GM12878 (cell line): ENCODE data around the gene MAD2L2. TPM values are rescaled to one million over a fixed set of nuclear protein-coding genes. Genes with fewer than 3 reads are reported as not detected.

Source experiments
- BCL11A ChIP-seq: IDR thresholded peaks from 2 replicates; pipeline ENCODE4 v1.6.1; 2011; ENCODE audit warnings: low read depth, low read length
- BHLHE40 ChIP-seq, 2 experiments: fragments of 450-650 bp in 1 of 2; IDR thresholded peaks; 2 replicates each; pipeline ENCODE4 v1.6.1; 2011 to 2017; ENCODE audit warnings: low read depth in 2 of 2, borderline replicate concordance in 1 of 2, improper control_type of control experiment in 1 of 2, low read length in 1 of 2, mild to moderate bottlenecking in 1 of 2
- CBX5 ChIP-seq: sonication (generic); IDR thresholded peaks from 2 replicates; pipeline ENCODE4 v1.6.1; 2016; ENCODE audit warnings: low read depth, moderate library complexity, mild to moderate bottlenecking, inconsistent platforms
- CTCF ChIP-seq, 3 experiments: IDR thresholded peaks in 2 of 3; conservative IDR thresholded peaks in 1 of 3; 2 replicates each; pipeline ENCODE4 v1.5.1; 2011; ENCODE audit warnings: low read depth in 3 of 3, low read length in 3 of 3, mild to moderate bottlenecking in 3 of 3, control low read depth in 2 of 3, moderate library complexity in 2 of 3, inconsistent platforms in 1 of 3, mixed read lengths in 1 of 3; ENCODE audit not compliant: control insufficient read depth in 2 of 3, insufficient read depth in 1 of 3; ENCODE audit errors: extremely low read depth in 1 of 3
- CUX1 ChIP-seq: IDR thresholded peaks from 2 replicates; pipeline ENCODE4 v1.6.1; 2012; ENCODE audit warnings: improper control_type of control experiment, low read depth, low read length; ENCODE audit not compliant: insufficient replicate concordance
- LARP7 ChIP-seq: fragments of 450-650 bp; IDR thresholded peaks from 2 replicates; pipeline ENCODE4 v1.6.1; 2017; ENCODE audit warnings: mild to moderate bottlenecking
- NFXL1 ChIP-seq: fragments of 450-650 bp; IDR thresholded peaks from 2 replicates; pipeline ENCODE4 v1.6.1; 2017; ENCODE audit warnings: antibody characterized with exemption, mild to moderate bottlenecking, borderline replicate concordance
- POLR2AphosphoS5 ChIP-seq: IDR thresholded peaks from 2 replicates; pipeline ENCODE4 v1.6.1; 2011; ENCODE audit warnings: mild to moderate bottlenecking, low read length, inconsistent platforms
- SIN3A ChIP-seq: IDR thresholded peaks from 2 replicates; pipeline ENCODE4 v1.6.1; 2012; ENCODE audit warnings: low read depth, low read length, improper control_type of control experiment
- ZBED1 ChIP-seq: IDR thresholded peaks from 2 replicates; pipeline ENCODE4 v1.6.1; 2016; ENCODE audit warnings: borderline replicate concordance
- ZBTB11 ChIP-seq: fragments of 450-650 bp; formaldehyde crosslinking; IDR thresholded peaks from 2 replicates; pipeline ENCODE4 v1.5.0; 2022; ENCODE audit warnings: mild to moderate bottlenecking, missing genetic modification characterization
- ZNF384 ChIP-seq: IDR thresholded peaks from 2 replicates; pipeline ENCODE4 v1.6.1; 2012; ENCODE audit warnings: low read depth, mild to moderate bottlenecking, low read length, improper control_type of control experiment, borderline replicate concordance
- ZNF592 ChIP-seq: fragments of 450-650 bp; IDR thresholded peaks from 2 replicates; pipeline ENCODE4 v1.6.1; 2017; ENCODE audit warnings: mild to moderate bottlenecking, moderate library complexity
- ZZZ3 ChIP-seq: IDR thresholded peaks from 2 replicates; pipeline ENCODE4 v1.6.1; 2011; ENCODE audit warnings: low read depth; ENCODE audit not compliant: control insufficient read depth, insufficient read length
- polyA plus RNA-seq, 11 experiments: library from polyadenylated mRNA; depleted of rRNA in 4 of 11; unstranded in 6 of 11; stranded (reverse) in 5 of 11; fragments of >200 nt; fragmentation: Nextera tagmentation in 4 of 11; fragmentation: Illumina TruSeq in 1 of 11; extraction: Ambion mirVana in 4 of 11; extraction: Trizol in 1 of 11; gene quantifications; 1 replicate in 1 of 11; 2 replicates in 10 of 11; pipeline versions ENCODE4 v1.2.1 to v1.2.3, GENCODE V29; 2011 to 2016; ENCODE audit warnings: inconsistent platforms in 2 of 11, missing spikeins in 2 of 11, low read depth in 1 of 11
- total RNA-seq, 4 experiments: library from RNA; depleted of rRNA in 3 of 4; stranded (reverse); fragments of >200 nt in 3 of 4; fragmentation: Illumina TruSeq in 1 of 4; extraction: Trizol in 1 of 4; gene quantifications; 2 replicates each; pipeline versions ENCODE4 v1.2.1 to v1.2.3, GENCODE V29; 2013 to 2021

Gene MAD2L2
- total and polyA plus RNA-seq, 10 of the 15 experiments (the other 5 are each of a cell fraction or from before 2014, with no cell fraction given), result 3.5 to 95.0 (median 53.2) TPM

GRCh38 chr1:11670747-11671146 lies 10.2 kb downstream of the MAD2L2 start (continued):
- TF ChIP-seq SIN3A, result no peak
- TF ChIP-seq POLR2AphosphoS5, result no peak
- no peak for TF ChIP-seq CTCF (IDR thresholded peaks at IDR 0.05 in 2 of 3, conservative IDR thresholded peaks at IDR 0.05 in 1 of 3; ENCODE audit: control insufficient read depth in 2 of 3, extremely low read depth in 1 of 3, insufficient read depth in 1 of 3, low read depth in 3 of 3, low read length in 3 of 3)
- no peak for TF ChIP-seq NFXL1
- TF ChIP-seq CUX1, result no peak
- no peak for TF ChIP-seq CBX5
- TF ChIP-seq LARP7, result no peak
- peak; percentile 66; the same call in 1 of the 2 replicates for TF ChIP-seq BCL11A
- no peak for TF ChIP-seq ZBED1
- TF ChIP-seq ZZZ3, result no peak
- TF ChIP-seq BHLHE40 (IDR thresholded peaks at IDR 0.05; ENCODE audit: borderline replicate concordance in 1 of 2, low read depth in 2 of 2, low read length in 1 of 2), result no peak
- no peak for TF ChIP-seq ZNF384
- no peak for TF ChIP-seq ZNF592
- TF ChIP-seq ZBTB11 (CRISPR knock-in tag), result no peak
